Measurements from ENCODE around the gene ALB. TPM values are rescaled to one million over a fixed set of nuclear protein-coding genes. Genes with fewer than 3 reads are reported as not detected.

Gene ALB
- total RNA-seq, 1 donor from 2014 or later, result 113 TPM

DNA sequence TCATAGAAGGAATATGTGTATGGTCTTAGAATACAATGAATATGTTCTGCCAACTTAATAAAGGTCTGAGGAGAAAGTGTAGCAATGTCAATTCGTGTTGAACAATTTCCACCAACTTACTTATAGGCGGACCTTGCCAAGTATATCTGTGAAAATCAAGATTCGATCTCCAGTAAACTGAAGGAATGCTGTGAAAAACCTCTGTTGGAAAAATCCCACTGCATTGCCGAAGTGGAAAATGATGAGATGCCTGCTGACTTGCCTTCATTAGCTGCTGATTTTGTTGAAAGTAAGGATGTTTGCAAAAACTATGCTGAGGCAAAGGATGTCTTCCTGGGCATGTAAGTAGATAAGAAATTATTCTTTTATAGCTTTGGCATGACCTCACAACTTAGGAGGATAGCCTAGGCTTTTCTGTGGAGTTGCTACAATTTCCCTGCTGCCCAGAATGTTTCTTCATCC lies 9.2 kb downstream of the ALB start:
- Mint-ChIP-seq H3K9me3 (no peaks in the 10 kb centered on the region), H3K27ac (no peak overlapping the region), H3K27me3 (no peaks in the 10 kb centered on the region), H3K4me1 (ENCODE audit: unreplicated experiment) (no peaks in the 10 kb centered on the region), H3K36me3 (no peaks in the 10 kb centered on the region), H3K4me3 (no peak overlapping the region)
- TF ChIP-seq, protein P1, sequence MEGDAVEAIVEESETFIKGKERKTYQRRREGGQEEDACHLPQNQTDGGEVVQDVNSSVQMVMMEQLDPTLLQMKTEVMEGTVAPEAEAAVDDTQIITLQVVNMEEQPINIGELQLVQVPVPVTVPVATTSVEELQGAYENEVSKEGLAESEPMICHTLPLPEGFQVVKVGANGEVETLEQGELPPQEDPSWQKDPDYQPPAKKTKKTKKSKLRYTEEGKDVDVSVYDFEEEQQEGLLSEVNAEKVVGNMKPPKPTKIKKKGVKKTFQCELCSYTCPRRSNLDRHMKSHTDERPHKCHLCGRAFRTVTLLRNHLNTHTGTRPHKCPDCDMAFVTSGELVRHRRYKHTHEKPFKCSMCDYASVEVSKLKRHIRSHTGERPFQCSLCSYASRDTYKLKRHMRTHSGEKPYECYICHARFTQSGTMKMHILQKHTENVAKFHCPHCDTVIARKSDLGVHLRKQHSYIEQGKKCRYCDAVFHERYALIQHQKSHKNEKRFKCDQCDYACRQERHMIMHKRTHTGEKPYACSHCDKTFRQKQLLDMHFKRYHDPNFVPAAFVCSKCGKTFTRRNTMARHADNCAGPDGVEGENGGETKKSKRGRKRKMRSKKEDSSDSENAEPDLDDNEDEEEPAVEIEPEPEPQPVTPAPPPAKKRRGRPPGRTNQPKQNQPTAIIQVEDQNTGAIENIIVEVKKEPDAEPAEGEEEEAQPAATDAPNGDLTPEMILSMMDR (conservative IDR thresholded peaks at IDR 0.05), result no peak
- no peak for DNase-seq (ENCODE audit: extremely low spot score, unreplicated experiment)

DNA sequence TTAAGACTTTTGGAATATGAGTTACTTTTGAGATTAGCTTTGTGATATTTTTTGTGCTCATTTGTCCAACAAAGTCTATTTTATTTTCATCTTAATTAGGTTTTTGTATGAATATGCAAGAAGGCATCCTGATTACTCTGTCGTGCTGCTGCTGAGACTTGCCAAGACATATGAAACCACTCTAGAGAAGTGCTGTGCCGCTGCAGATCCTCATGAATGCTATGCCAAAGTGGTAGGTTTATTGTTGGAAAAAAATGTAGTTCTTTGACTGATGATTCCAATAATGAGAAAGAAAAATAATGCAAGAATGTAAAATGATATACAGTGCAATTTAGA lies 10.8 kb downstream of the ALB start:
- no peaks in the 10 kb centered on the region for H3K9me3 Mint-ChIP-seq
- H3K27ac Mint-ChIP-seq, result no peak overlapping the region
- H3K27me3 Mint-ChIP-seq, result no peaks in the 10 kb centered on the region
- H3K4me1 Mint-ChIP-seq (ENCODE audit: unreplicated experiment), result no peaks in the 10 kb centered on the region
- H3K36me3 Mint-ChIP-seq, result no peaks in the 10 kb centered on the region
- no peak overlapping the region for H3K4me3 Mint-ChIP-seq
- no peak for DNase-seq (ENCODE audit: extremely low spot score, unreplicated experiment)
- TF ChIP-seq, protein P1 (conservative IDR thresholded peaks at IDR 0.05), result no peak

DNA sequence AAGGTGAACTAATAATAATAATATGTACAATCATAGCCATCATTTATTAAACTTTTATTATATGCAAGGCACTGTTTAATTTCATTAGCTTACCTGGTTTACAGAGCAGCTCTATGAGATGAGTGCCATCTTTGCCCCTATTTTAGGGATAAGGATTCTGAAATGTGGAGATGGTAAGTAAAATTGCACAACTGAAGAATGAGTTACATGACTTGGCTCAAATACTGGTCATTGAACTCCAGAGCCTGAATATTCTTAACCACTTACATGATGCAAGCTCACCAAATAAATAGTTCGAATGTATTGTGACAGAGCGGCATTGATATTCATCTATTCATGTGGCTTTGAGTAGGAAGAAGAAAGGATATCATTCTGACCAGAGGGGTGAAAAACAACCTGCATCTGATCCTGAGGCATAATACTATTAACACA lies 11.7 kb downstream of the ALB start:
- Mint-ChIP-seq H3K36me3 (no peaks in the 10 kb centered on the region), H3K4me1 (ENCODE audit: unreplicated experiment) (no peaks in the 10 kb centered on the region), H3K27ac (no peak overlapping the region), H3K4me3 (no peak overlapping the region), H3K9me3 (no peaks in the 10 kb centered on the region), H3K27me3 (no peaks in the 10 kb centered on the region)
- TF ChIP-seq, protein P1 (conservative IDR thresholded peaks at IDR 0.05), result no peak
- no peak for DNase-seq (ENCODE audit: extremely low spot score, unreplicated experiment)

DNA sequence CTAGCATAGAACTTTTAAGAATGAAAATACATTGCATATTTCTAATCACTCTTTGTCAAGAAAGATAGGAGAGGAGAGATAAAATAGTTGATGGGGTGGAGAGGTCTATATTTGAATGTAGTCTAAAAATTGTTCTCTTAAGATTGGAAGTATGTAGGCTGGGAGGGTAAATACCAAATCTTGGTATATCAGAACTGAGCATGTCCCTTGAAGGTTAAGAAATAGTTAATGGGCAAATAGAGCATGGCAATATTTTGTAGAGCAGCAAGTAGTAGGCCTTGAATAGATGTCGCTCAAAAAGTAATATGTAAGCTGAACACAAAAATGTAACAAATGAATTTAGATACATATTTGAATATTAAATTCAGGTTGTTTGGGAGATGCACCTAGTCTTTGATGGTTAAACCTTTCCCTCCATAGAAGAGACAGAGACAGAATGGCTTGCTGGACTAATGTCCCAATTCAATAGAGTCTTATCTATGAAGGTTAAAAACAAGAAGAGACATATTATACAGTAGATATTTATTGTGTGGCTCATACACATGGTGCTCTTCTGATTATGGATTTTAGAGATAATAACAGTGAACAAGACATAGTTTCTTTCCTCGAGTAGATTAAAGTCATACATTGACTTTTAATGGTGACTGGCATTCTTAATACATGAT lies 12.5 kb downstream of the ALB start:
- no peaks in the 10 kb centered on the region for H3K4me1 Mint-ChIP-seq (ENCODE audit: unreplicated experiment)
- no peak for DNase-seq (ENCODE audit: extremely low spot score, unreplicated experiment)
- no peaks in the 10 kb centered on the region for H3K9me3 Mint-ChIP-seq
- H3K4me3 Mint-ChIP-seq, result no peak overlapping the region
- H3K27ac Mint-ChIP-seq, result no peak overlapping the region
- no peaks in the 10 kb centered on the region for H3K36me3 Mint-ChIP-seq
- TF ChIP-seq, protein P1 (conservative IDR thresholded peaks at IDR 0.05), result no peak
- H3K27me3 Mint-ChIP-seq, result no peaks in the 10 kb centered on the region

DNA sequence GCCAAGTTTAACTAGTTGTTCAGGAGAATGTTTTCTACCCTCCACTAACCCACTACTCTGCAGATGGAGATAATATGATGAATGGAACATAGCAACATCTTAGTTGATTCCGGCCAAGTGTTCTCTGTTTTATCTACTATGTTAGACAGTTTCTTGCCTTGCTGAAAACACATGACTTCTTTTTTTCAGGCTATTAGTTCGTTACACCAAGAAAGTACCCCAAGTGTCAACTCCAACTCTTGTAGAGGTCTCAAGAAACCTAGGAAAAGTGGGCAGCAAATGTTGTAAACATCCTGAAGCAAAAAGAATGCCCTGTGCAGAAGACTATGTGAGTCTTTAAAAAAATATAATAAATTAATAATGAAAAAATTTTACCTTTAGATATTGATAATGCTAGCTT lies 13.3 kb downstream of the ALB start:
- H3K9me3 Mint-ChIP-seq, result no peaks in the 10 kb centered on the region
- no peak overlapping the region for H3K27ac Mint-ChIP-seq
- DNase-seq (ENCODE audit: extremely low spot score, unreplicated experiment), result no peak
- TF ChIP-seq, protein P1 (conservative IDR thresholded peaks at IDR 0.05), result no peak
- no peak overlapping the region for H3K4me3 Mint-ChIP-seq
- H3K4me1 Mint-ChIP-seq (ENCODE audit: unreplicated experiment), result no peaks in the 10 kb centered on the region
- H3K36me3 Mint-ChIP-seq, result no peaks in the 10 kb centered on the region
- no peaks in the 10 kb centered on the region for H3K27me3 Mint-ChIP-seq

Data from type B pancreatic cell (in vitro differentiated cells).